Hippocampal formation (tissue), 2 donors: ENCODE results near the gene TSHZ3.
A peak's percentile ranks its signal among the peaks of the same experiment; 100 is the strongest.

Experiments
- DNase-seq, 2 donors: peaks; one replicate each; lab custom pipeline; 2025; lab: John Stamatoyannopoulos, UW

Gene TSHZ3, protein sequence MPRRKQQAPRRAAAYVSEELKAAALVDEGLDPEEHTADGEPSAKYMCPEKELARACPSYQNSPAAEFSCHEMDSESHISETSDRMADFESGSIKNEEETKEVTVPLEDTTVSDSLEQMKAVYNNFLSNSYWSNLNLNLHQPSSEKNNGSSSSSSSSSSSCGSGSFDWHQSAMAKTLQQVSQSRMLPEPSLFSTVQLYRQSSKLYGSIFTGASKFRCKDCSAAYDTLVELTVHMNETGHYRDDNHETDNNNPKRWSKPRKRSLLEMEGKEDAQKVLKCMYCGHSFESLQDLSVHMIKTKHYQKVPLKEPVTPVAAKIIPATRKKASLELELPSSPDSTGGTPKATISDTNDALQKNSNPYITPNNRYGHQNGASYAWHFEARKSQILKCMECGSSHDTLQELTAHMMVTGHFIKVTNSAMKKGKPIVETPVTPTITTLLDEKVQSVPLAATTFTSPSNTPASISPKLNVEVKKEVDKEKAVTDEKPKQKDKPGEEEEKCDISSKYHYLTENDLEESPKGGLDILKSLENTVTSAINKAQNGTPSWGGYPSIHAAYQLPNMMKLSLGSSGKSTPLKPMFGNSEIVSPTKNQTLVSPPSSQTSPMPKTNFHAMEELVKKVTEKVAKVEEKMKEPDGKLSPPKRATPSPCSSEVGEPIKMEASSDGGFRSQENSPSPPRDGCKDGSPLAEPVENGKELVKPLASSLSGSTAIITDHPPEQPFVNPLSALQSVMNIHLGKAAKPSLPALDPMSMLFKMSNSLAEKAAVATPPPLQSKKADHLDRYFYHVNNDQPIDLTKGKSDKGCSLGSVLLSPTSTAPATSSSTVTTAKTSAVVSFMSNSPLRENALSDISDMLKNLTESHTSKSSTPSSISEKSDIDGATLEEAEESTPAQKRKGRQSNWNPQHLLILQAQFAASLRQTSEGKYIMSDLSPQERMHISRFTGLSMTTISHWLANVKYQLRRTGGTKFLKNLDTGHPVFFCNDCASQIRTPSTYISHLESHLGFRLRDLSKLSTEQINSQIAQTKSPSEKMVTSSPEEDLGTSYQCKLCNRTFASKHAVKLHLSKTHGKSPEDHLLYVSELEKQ

DNA sequence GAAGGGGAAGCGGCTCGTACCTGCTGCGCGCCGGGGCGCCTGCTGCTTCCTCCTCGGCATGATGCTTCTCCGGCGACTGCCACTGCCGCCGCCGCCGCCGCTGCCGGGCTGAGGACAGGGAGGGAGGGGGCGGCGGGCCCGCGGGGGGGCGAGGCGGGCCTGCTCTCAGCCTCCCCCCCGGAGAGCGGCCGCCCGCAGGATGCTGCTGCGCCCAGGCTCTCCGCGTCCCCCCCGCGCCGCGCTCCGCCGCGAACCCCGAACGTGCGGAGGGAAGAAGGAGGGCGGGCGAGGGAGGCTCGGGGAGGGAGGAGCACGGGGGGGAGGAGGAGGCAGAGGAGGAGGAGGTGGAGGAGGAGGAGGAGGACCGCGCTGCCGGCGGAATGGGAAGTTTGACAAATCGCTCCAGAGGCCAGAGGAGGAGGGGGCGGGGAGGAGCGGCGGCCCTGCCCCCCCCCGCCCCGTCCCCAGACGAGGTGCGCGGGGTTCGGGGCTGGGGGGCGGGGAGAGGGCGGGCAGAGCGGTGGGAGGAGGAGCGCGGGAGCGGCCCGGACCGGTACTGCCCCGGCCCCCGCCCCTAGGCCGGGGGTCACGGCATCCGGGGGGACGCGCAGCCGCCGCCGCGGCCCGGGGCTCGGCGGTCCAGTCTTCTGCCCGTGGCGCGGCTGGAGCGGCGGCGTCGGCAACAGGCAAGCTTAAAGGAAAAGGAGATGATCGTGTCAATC is at the start of gene TSHZ3:
Gene TSHZ3 (minus strand): TSS at position 277 of the 722 bp plus-strand sequence. CDS start 217 bp downstream, at position 60.
- DNase-seq, result peak in 1 of 2 donors; percentile 36

DNA sequence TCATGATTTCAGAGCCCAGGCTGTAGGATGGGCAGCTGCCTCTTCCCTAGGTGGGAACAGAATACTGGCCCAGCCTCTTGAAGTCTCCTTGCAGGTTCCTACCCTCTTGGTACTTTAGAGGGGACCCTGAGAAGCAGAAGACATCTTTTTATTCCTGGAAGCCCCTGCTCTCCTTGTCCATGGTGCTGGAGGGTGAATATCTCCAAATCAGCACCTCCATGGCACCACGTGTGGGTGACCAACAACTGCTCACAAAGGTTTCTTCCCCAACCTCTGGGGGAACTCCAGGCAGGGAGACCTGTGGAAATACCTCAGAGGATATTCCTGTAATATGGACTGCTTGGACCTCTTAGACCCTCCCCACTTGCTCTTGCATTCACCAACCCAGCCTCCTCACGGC is 48.1 kb upstream of the TSHZ3 start:
- DNase-seq, result no peak

DNA sequence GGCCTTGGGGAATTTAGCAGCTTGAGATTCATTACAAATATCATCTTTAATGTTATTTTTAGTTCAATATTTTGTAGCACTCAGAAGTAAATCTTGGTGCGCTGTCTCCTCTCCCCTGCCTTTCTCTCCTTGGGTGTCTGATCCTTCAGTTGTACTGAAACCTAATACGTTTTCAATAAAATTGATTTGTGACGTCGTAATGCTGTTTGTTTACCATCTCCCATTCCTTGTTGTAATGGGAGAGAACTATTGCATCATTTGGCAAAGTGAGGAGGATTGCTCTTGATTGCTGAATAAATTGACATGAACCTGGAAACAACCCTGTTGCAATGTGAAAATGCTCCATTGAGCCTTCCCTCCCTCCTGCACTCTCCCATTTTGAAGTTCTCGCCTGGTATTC is 43.2 kb upstream of the TSHZ3 start:
- no peak for DNase-seq

DNA sequence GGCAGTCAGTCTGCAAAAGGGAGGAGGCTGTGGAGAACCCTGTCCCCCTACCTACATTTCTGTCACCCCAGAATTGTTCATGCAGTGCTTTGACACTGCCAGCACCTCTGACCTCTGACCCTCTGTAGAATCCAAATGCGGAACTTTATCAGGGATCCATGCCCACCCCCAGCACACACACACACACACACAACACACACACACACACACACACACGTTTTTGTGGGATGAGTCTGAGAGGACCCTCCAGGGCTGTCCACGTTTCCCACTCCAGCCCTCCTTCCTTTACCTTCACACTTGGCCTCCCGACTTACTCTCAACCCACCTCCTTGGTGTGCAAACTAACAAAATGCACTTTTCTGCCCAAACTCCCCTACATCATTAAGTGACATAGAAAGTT is 42.3 kb upstream of the TSHZ3 start:
- no peak for DNase-seq

DNA sequence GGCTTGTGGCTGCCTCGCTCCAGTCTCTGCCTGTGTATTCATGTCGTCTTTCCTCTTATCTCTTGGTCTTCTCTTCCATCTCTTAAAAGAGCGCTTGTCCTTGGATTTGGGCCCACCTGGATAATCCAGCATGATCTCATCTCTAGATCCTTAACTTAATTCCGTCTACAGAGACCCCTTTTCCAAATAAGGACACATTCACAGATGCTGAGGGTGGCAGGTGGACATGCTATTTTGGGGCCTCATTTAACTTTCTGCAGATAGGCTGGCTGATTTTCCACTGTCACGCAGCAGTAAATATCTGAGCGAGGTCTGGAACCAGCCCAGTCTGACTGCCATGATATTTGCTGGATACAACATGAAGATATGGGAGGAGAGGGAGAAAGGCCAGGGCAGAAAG is 41.5 kb upstream of the TSHZ3 start:
- no peak for DNase-seq

DNA sequence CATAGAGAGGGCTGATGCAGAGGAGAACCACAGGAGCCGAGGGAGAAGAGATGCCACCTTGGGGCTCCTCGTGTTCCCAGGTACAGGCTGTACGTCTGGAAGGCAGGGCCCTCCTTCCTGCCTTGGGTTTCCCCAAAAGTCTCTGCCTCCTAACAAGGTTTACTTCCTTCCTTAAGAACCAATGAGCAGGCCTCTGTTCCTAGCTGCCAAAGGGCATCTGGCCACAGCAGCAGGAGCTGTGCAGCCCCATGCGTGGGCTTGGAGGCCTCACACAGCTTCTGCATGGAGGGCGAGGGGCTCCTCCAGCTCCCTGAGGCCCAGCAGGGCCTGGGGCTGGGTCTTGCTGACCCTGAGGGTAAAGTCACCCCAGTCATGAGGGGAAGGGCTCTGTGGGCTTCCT is 40.6 kb upstream of the TSHZ3 start:
- no peak for DNase-seq

DNA sequence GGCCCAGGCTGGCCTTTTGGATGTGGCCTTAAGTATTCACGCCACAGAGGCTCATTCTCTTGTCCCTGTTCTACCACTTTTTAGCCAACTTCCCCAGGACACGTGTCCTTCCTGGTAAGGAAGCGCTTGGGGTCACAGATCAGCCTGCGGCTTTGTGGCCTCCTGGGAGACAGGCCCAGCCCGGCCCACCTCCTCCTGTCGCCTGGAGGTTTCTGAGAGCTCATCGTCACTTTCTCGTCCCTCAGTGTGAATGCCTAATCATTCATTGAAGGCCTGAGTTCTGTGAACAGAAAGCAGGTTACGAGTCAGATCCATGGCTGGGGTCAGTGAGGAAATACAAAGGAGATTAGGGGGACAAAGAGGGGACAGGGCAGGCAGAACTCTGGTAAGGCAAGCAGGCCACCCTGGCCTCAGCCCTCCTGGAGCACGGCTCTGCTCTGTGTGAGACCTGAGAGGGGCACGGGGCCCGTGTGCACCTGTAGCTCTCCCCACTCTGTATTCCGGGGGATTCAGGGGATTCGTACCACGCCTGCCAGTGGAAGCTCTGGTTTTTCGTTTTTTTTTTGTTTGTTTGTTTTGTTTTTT is 38.6 kb upstream of the TSHZ3 start:
- no peak for DNase-seq

DNA sequence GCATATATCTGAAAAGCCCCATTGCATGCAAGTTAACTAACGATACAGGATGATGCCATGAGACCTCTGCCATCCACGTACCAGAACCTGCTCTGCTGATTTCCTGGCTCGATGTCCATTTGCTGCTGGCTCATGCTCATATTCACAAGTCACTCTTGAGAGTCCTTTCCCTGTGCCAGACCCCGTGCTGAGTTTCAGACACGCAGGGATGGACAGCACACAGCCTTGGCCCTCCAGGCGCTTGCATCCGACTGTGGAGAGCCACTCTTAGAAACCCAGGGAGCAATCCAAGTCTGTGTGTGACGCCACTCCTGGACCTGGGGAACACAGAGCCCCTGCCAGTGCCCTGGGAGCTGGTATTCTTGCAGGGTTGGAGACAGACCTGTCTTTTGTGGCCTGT is 37.6 kb upstream of the TSHZ3 start:
- no peak for DNase-seq

DNA sequence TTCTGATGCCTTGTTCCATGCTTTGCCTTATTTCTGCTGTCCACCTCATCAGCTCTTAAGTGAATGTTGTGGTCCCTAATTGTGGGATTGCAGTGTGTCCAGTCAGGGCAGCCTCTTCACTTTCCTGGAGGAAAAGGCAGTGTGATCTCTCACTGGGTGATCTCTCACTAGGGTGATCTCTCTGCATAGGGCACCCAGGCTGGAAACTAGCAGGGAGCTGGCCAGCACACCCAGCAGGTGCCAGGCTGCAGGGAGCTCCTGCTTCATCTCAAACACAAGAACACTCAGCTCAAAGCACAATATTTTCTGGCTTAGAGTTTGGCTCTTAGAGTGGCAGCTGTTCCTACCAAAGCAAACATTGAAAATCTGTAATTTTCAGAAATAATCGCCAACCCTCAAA is 36.5 kb upstream of the TSHZ3 start:
- no peak for DNase-seq

DNA sequence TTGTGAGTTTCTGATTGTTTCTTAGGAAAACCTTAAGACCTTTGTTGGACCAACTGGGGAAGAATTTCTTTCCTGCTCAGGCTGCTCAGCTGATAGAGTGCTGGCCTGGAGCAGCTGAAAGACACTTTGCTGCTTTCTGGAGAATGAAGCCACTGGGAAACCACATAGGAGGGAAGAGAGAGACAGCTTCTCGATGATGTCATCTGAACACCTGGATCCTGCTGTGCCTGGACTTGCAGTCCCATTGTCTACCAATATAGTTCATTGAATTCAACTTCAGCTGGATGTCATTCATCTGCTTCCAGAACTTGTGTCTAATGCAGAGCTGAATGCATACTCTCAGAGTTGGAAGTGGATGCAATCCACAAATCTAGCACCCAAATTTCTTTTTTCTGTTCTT is 34.3 kb upstream of the TSHZ3 start:
- DNase-seq, result no peak

DNA sequence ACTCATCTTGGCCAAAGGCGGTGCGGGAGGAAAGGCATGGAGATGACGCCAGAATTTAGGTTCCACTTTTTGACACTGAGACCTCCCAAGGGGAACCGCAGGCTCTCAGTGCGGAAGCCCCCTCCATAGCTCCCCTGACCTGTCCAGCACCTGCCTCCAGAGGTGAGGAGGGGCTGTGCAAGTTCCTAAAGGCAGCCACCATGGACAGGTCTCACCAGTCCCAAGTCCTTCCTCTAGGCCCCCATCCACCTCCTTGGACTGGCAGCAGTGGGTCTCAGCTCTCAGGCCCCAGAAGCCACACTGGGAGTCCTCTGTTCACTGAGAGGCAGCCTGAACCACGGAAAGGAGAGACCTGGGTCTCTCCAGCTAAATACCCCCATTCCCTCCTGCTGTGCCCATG is 31.6 kb upstream of the TSHZ3 start:
- no peak for DNase-seq

DNA sequence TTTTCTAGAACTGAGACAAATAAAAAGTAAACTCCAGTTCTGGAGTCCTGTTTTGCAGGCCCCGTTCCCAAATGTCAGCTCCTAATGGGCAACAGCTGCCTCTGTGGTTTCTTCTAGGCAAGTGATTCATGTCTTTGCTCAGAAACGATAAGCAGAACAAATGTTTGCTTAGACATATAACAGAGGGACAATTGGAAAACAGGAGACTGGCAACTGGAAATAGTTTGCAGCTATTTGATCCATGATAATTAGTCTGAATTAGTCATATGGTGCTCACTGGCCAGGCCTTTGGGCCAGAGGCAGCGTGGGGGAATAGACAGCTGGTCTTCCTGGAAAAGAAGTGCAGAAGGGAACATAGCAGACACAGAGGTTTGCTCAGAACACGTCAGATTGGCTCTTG is 29.2 kb upstream of the TSHZ3 start:
- no peak for DNase-seq

DNA sequence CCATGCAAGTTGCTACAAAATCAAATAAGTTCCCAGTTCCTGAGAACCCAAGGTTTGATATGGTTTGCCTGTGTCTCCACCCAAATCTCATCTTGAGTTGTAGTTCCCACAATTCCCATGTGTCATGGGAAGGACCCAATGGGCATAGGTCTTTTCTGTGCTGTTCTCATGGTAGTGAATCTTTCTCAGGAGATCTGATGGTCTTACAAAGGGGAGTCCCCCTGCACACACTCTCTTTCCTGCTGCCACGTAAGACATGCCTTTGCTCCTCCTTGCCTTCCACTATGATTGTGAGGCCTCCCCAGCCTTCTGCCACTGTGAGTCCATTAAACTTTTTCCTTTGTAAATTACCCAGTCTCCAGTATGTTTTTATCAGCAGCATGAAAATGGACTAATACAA is 28.5 kb upstream of the TSHZ3 start:
- no peak for DNase-seq

DNA sequence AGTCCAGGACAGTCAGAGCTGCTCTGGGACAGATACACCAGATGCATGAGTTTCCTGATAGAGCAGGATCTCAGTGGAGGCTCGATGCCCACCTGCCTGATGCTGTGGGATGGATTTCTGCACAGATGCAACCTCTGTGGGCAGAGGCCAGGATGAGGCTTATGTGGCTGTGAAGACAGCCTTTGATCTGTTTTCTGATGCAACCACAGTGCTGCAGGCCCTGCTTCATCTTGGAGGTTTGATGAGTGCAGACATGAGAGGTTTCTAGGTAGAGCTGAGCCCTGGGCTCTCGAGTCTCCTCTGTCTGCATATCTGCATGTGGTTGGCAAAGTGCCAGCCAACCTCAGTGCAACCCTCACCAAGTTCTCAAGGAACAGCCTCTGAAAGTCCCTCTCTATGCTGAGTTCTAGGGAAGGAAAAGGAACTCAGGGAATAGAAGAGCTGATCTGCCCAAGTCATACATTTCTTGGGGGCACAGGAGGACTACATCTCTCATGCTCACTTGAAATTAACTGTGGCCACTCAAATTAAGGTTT is 23.1 kb upstream of the TSHZ3 start:
- no peak for DNase-seq

DNA sequence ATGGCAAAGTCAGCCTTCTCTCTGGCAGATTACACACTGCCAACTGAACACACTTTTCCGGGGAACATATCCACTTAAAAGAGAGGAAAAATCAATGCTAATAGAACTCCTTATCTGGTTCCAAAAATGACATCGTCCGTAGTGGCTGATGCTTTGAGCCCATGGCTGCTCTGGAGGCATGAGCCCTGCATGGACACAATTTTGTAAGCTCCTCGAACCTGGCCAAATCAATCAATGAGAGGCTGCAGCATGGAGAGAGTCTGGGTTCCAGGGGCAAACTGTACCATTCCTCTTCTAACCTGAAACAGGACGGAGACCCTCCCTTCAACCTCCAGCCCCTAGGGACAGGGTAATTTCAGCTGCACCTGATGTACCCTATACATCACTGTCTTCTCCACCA is 21.0 kb upstream of the TSHZ3 start:
- DNase-seq, result no peak

DNA sequence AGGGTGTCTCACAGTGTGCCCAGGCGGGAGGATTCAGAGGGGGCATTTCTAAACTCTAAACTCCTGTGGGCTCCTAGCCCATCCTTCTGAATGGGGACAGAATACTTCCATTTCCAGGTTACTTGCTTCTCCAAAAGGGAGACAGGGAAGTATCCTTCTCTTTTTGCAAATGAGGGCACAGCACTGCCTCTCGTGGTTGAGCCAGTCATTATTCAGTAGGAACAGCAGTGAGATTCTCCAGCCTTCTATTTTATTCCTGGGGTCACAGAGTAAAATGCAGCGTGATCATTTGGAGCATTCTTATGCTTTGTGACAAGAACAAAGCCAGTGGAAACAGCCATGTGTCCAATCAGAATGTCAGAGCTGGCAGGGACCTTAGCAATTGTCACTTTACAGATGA is 15.7 kb upstream of the TSHZ3 start:
- DNase-seq, result no peak

DNA sequence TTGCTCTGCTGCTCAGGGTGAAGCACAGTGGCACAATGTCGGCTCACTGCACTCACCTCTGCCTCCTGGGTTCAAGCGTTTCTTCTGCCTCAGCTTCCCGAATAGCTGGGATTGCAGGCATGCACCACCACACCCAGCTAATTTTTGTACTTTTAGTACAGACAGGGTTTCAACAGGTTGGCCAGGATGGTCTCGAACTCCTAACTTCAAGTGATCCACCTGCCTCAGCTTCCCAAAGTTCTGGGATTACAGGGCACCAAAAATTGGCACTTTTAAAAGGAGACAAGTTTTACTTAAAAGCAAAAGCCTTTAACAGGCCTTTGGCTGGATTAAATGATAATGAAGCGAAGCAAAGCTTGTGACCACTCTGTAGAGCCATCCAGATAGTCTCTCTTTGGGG is 12.5 kb upstream of the TSHZ3 start:
- DNase-seq, result no peak

DNA sequence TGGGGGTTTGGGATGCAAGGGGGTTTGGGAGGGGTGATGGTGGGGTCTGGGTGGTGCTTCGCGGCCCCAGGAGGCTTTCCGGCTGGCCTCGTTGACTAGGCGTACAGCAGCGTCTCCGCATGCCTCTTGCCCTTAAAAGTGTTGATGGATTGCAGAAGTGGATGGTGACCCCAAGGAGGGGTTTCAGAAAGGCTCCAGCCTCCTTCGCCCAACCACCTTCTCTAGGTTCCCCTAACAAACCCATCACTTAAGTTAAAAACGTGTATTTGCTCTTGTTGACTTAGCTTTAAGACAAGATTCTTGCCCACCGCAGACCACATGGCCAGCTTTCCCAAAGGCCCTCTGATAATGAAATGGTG is 8.1 kb upstream of the TSHZ3 start:
- DNase-seq, result no peak

DNA sequence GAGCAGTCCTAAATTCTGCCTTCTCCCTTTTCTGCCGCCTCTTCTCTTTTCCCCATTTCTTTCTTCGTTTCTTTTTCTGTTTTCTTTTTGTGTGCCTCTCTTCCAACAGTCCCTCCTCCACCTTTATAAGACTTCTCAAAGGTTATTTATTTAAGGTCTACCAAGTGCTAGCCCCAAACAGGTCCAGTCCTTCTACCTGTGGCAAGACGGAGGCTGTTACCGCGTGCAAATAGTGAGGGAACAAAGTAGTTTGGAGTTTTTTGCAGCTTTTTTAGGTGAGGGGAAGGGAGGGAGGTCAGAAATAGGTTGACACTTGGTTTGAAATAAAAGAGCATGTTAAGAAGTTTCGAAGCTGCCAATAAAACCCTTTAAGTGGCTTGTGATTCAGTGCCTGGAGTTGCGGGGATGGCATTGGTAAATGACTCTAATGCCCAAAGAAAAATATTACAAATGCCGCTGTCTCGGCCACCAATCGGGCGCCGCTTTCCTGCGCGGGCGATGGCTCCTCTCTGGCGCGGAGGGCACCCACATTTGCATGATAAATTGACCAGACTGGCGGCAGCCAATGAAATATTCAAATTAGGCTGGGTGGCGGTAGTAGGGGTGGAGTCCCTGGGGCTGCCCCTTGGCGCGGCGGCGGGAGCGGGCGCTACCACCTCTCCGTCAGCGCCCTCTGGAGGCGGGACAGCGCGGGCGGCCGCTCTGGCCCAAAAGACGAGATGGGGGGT is 7.5 kb upstream of the TSHZ3 start:
- DNase-seq, result no peak

DNA sequence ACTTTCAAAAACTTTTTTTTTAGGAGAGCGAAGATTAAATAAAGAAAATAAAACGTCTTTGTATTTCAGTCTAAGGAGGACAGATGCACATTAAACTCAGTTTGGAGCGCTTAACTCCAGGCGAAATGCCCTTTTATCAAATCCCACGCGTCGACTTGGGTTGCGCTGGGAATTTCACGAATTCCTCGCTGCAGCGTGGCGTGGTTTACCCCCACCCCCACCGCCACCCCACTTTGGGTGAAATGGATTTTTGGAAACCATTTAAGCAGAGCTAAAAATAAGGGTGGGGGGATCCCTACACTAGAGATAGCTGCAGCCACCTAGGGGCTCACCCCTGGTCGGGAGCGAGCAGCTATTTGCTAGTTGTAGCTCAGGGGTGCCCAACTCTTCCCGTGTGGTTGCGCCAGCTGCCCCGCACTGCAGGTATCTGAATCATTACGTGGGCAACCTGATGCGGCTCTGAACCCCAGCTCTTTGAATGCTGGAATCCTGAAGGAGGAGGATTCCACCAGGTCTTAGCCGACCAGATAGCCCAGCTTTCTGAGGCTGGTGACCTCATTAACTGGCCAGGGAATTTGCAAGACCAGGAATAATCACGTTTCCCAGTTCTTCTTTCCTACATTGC is 6.5 kb upstream of the TSHZ3 start:
- DNase-seq, result no peak
